RWPE1 (cell line): ENCODE results near the gene LRRC8E.

Experiments used
- CTCF ChIA-PET: fragments of 350-600 bp; sonication (Branson Sonifier 250); formaldehyde crosslinking; extraction: SDS; loops from one replicate; lab custom pipeline; 2021; lab: Yijun Ruan, JAX
- POLR2A ChIA-PET: fragments of 400-600 bp; formaldehyde crosslinking; extraction: SDS; loops from one replicate; lab custom pipeline; 2020; ENCODE audit warnings: antibody characterized with exemption; ENCODE audit not compliant: low non-redundant PET; lab: Yijun Ruan, JAX
- DNase-seq: peaks from one replicate; pipeline ENCODE4 v3.0.0; 2012; ENCODE audit warnings: low spot score
- H3K27ac ChIP-seq: fragments of 450-650 bp; 2 replicates; pipeline ENCODE4 v1.5.1; 2017
- CTCF ChIP-seq: fragments of 450-650 bp; conservative IDR thresholded peaks from 2 replicates; pipeline ENCODE4 v1.5.1; 2017; ENCODE audit warnings: low read depth, mild to moderate bottlenecking

Gene LRRC8E

GRCh38 chr19:7930765-7931164 lies 42.5 kb downstream of the LRRC8E start:
- CTCF ChIA-PET, result no interaction called here
- H3K27ac ChIP-seq, result peak overlapping the region; percentile 95
- TF ChIP-seq CTCF, result no peak
- POLR2A ChIA-PET, result no interaction called here
- no peak for DNase-seq

GRCh38 chr19:7931221-7932061 lies 43.1 kb downstream of the LRRC8E start:
- DNase-seq, result no peak
- ChIA-PET POLR2A (no interaction called here), CTCF (no interaction called here)
- no peak for TF ChIP-seq CTCF
- peak overlapping the region; percentile 95 for H3K27ac ChIP-seq

- ChIA-PET CTCF (no interaction called here), POLR2A (no interaction called here)
- no peak for TF ChIP-seq CTCF
- no peak for DNase-seq
- peak overlapping the region; percentile 95 for H3K27ac ChIP-seq
Measured at GRCh38 chr19:7932276-7932929, 44.1 kb downstream of the LRRC8E start.

- H3K27ac ChIP-seq, result no peak overlapping the region
- ChIA-PET CTCF (no interaction called here), POLR2A (no interaction called here)
- TF ChIP-seq CTCF, result no peak
- DNase-seq, result no peak
Measured at GRCh38 chr19:7932930-7933300, 44.6 kb downstream of the LRRC8E start.

DNA sequence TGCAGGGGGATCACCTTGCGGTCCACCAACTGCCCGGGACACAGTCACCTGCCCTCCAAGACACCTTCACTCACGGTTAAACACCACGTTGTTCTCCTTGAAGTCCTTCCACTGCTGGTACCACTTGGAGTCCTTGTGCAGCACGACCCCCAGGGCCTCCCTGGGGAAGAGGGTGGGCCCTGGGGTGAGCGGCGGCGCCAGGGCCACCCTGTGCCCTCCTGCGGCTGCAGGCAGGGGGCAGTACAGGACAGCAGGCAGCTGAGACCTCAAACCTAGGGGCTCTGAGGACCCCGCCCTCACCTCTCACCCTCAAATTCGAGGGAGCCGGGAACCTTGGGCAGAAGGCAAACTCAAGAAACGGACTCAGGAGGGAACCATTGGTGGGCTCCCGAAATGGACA lies 45.1 kb downstream of the LRRC8E start:
- H3K27ac ChIP-seq, result no peak overlapping the region
- no peak for DNase-seq
- TF ChIP-seq CTCF, result no peak
- POLR2A ChIA-PET, result no interaction called here
- CTCF ChIA-PET, result no interaction called here

GRCh38 chr19:7933828-7934725 lies 45.8 kb downstream of the LRRC8E start:
- TF ChIP-seq CTCF, result no peak
- ChIA-PET POLR2A (no interaction called here), CTCF (no interaction called here)
- no peak for DNase-seq
- H3K27ac ChIP-seq, result no peak overlapping the region
